Upper lobe of right lung (tissue), 1 donor: Measurements from ENCODE around the gene SLC2A13. TPM values are rescaled to one million over a fixed set of nuclear protein-coding genes. Genes with fewer than 3 reads are reported as not detected.

Source experiments
- ATAC-seq: fragments of 200-7000 bp; cut with Tn5 transposase; one replicate; pipeline ENCODE4 v1.9.1; 2020; ENCODE audit warnings: mild to moderate bottlenecking, moderate library complexity
- DNase-seq: peaks from one replicate; pipeline ENCODE4 v3.0.0-alpha.2; 2020
- H3K27ac ChIP-seq: fragments of 200-600 bp; one replicate; pipeline ENCODE4 v1.8.0; 2022
- H3K27me3 ChIP-seq: fragments of 200-600 bp; one replicate; pipeline ENCODE4 v1.8.0; 2022; ENCODE audit warnings: mild to moderate bottlenecking
- H3K36me3 ChIP-seq: fragments of 200-600 bp; one replicate; pipeline ENCODE4 v1.8.0; 2022
- H3K4me1 ChIP-seq: fragments of 200-600 bp; one replicate; pipeline ENCODE4 v1.8.0; 2022
- H3K4me3 ChIP-seq: fragments of 200-600 bp; one replicate; pipeline ENCODE4 v1.8.0; 2022; ENCODE audit warnings: mild to moderate bottlenecking
- H3K9me3 ChIP-seq: fragments of 200-600 bp; one replicate; pipeline ENCODE4 v1.8.0; 2022
- intact Hi-C: fragments of 100-400 bp; cut with DNase I; formaldehyde crosslinking; loops from one replicate; pipeline ENCODE4 v1.11.0; 2022
- total RNA-seq: library from RNA; stranded (reverse); fragmentation: NEBNext Ultra II Directional; extraction: Animal tissue kit (Norgen Biotek cat#: 25700); gene quantifications from one replicate; pipeline ENCODE4 v1.2.1, GENCODE V29; 2021
- TF ChIP-seq, protein P1 (sequence below): fragments of 200-600 bp; IDR thresholded peaks from one replicate; pipeline ENCODE4 v1.8.0; 2022; ENCODE audit warnings: antibody characterized with exemption
- donor health status: DM: no; HTN: yes; CAD: no; lungs with severe emphysema.

The SLC2A13 gene
- total RNA-seq, 1 donor from 2014 or later: 11.3 TPM

DNA sequence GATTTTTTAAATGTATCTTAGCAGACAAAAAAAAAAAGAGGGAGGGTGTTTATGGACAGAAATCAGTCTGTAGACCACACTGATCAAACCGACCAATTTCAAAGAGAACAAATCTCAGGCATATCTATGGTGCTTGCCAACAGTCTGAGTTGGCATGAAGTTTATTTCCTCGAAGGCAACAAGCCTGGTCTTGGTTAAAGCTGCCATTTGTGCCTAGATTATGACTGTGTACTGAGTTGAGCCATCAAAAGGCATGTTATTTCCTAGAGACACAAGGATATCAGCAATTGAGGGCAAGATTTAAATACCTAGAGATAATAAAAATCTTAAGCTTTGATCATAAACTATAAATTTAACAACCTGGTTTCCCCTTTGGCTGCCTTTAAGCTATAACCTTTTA is 119.2 kb downstream of the SLC2A13 start:
- H3K4me3 ChIP-seq: no peak overlapping the region

DNA sequence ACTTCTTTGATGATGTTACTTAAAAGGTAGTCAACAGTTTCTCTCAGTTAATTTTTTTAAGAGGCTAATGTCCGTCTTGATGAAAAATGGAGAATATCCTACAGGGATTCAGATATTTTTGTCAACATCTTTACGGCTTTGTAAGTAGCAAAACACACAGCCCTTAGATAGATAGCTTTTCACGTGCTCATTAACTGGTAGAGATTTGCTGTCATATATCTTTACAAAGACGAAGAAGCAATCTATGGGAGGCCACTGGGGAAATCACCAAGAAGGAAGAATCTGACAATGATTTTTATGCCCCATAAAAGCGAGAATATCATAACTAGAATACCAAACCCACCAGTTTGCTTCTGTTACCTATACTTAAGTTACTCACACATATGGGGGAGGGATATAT is 121.2 kb downstream of the SLC2A13 start:
- intact Hi-C loops: no loop called here
- H3K27me3 ChIP-seq: no peaks in the 10 kb centered on the region
- no peaks in the 10 kb centered on the region for H3K36me3 ChIP-seq
- ATAC-seq (no peak), DNase-seq (no peak)
- no peak overlapping the region for H3K27ac ChIP-seq
- TF ChIP-seq, protein P1, sequence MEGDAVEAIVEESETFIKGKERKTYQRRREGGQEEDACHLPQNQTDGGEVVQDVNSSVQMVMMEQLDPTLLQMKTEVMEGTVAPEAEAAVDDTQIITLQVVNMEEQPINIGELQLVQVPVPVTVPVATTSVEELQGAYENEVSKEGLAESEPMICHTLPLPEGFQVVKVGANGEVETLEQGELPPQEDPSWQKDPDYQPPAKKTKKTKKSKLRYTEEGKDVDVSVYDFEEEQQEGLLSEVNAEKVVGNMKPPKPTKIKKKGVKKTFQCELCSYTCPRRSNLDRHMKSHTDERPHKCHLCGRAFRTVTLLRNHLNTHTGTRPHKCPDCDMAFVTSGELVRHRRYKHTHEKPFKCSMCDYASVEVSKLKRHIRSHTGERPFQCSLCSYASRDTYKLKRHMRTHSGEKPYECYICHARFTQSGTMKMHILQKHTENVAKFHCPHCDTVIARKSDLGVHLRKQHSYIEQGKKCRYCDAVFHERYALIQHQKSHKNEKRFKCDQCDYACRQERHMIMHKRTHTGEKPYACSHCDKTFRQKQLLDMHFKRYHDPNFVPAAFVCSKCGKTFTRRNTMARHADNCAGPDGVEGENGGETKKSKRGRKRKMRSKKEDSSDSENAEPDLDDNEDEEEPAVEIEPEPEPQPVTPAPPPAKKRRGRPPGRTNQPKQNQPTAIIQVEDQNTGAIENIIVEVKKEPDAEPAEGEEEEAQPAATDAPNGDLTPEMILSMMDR: no peak
- no peaks in the 10 kb centered on the region for H3K9me3 ChIP-seq
- H3K4me3 ChIP-seq: no peak overlapping the region
- H3K4me1 ChIP-seq: no peaks in the 10 kb centered on the region

More for the DNA sequence above, 119.2 kb downstream of the SLC2A13 start:
- Histone ChIP-seq H3K27me3 (no peaks in the 10 kb centered on the region), H3K36me3 (no peaks in the 10 kb centered on the region), H3K27ac (no peak overlapping the region), H3K4me1 (no peaks in the 10 kb centered on the region), H3K9me3 (no peaks in the 10 kb centered on the region)
- TF ChIP-seq, protein P1: no peak
- ATAC-seq (no peak), DNase-seq (no peak)
- intact Hi-C loops: no loop called here

DNA sequence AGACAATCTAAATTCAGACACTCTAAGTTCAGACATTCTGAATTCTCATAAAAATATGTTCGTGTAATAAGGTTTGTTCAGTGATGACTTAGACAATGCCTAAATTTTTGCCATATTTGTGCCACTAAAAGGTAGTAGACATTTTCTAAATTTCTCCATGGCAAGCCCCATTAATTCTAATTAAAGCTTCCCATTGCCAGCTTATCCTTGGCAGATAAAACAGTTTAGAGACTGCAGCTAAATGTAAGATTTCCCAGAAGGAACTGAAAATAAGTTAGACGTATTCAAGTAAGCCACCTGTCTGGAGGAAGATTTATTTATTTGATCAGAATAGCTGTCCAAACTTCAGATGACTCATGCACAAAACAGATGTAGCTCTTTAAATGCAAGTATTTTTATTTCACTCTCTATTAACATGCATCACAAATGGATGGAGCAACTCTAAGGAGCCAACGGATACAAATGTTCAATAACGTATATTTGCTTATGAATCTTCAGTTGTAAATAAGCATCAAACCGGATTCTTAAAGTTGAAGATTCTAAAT is 130.4 kb downstream of the SLC2A13 start:
- Histone ChIP-seq H3K36me3 (no peaks in the 10 kb centered on the region), H3K4me1 (no peaks in the 10 kb centered on the region), H3K4me3 (no peak overlapping the region), H3K9me3 (no peaks in the 10 kb centered on the region), H3K27ac (no peak overlapping the region), H3K27me3 (no peaks in the 10 kb centered on the region)
- ATAC-seq: no peak
- intact Hi-C loops: no loop called here
- no peak for DNase-seq
- TF ChIP-seq, protein P1: no peak

DNA sequence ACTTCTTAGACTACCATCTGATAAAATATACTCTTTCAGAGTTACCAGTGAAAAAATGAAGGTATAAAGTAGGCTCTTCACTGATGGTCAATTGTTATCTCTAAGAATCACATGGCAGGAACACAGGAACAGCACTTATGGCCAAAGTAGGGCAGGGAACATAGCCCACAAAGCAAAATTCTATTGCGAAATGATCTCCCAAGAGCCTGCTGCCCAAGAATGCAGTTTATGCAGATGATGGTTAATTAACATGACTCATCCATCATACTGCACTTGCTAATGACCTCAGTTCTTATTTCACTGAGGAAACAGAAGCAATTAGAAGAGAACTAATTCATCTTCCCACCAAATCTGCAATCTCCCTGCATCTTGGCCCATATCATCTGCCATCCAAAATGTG is 133.8 kb downstream of the SLC2A13 start:
- no peak for ATAC-seq
- H3K27ac ChIP-seq: no peak overlapping the region
- intact Hi-C loops: no loop called here

DNA sequence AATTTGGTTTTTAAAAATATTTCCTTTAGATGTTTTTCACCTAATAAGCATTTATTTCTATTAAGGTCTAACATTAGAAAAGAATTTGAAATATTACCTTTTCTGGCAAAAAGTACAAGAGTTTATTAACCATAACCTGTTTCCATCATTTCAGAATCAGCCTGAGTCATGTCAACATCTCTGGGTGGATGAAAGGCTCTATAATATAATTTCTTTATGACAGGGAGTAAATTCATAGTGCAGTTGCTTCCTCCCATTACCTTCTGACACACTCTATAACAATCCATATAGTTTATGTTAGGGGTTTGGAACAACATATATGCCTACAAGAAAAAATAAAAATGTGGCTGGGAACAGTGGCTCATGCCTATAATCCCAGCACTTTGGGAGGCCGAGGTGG is 134.5 kb downstream of the SLC2A13 start:
- H3K9me3 ChIP-seq: no peaks in the 10 kb centered on the region
- TF ChIP-seq, protein P1: no peak
- no peak overlapping the region for H3K27ac ChIP-seq
- H3K4me1 ChIP-seq: no peaks in the 10 kb centered on the region
- no peaks in the 10 kb centered on the region for H3K27me3 ChIP-seq
- no peak overlapping the region for H3K4me3 ChIP-seq
- ATAC-seq (no peak), DNase-seq (no peak)
- no peaks in the 10 kb centered on the region for H3K36me3 ChIP-seq
- intact Hi-C loops: no loop called here

More for the DNA sequence above, 133.8 kb downstream of the SLC2A13 start:
- Histone ChIP-seq H3K4me3 (no peak overlapping the region), H3K4me1 (no peaks in the 10 kb centered on the region), H3K27me3 (no peaks in the 10 kb centered on the region), H3K9me3 (no peaks in the 10 kb centered on the region), H3K36me3 (no peaks in the 10 kb centered on the region)
- DNase-seq: no peak
- TF ChIP-seq, protein P1: no peak

DNA sequence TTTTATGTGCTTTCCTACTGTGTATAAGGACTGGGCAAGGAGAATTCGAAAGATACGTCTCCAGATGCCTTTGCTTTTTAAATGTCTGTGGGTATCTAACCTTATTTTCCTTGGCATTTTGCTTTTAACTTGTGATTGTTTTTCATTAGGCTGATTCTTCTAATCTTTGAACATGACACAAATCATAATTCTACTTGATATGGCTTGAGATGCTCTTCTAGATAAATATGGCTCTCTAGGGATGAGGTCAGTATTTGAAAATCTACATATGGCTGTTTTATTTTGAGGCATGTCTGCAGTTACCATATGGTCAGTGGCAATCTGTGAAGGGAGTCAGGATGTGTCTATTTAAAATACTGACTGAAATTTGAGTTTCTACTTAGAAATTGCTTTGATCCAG is 139.2 kb downstream of the SLC2A13 start:
- TF ChIP-seq, protein P1: no peak
- no peak for DNase-seq
- intact Hi-C loops: no loop called here
- H3K27ac ChIP-seq: no peak overlapping the region
- ATAC-seq: no peak
- no peak overlapping the region for H3K4me3 ChIP-seq
- H3K4me1 ChIP-seq: no peaks in the 10 kb centered on the region
- H3K27me3 ChIP-seq: no peaks in the 10 kb centered on the region
- H3K36me3 ChIP-seq: no peaks in the 10 kb centered on the region
- H3K9me3 ChIP-seq: no peaks in the 10 kb centered on the region
